ENCODE data around the gene RHBDL2.

- TF ChIP-seq POLR2AphosphoS5 (IDR thresholded peaks at IDR 0.05; ENCODE audit: borderline replicate concordance, low read depth, low read length): no peak
- TF ChIP-seq FOXP2 (optimal IDR thresholded peaks at IDR 0.05; ENCODE audit: control extremely low read depth, extremely low read length, insufficient read depth): no peak
- TF ChIP-seq EZH2 (IDR thresholded peaks at IDR 0.05): no peak
Measured at GRCh38 chr1:38944547-38944946, 2.9 kb upstream of the RHBDL2 start.
